ENCODE results near the gene CTNNA2.

The CTNNA2 gene

DNA sequence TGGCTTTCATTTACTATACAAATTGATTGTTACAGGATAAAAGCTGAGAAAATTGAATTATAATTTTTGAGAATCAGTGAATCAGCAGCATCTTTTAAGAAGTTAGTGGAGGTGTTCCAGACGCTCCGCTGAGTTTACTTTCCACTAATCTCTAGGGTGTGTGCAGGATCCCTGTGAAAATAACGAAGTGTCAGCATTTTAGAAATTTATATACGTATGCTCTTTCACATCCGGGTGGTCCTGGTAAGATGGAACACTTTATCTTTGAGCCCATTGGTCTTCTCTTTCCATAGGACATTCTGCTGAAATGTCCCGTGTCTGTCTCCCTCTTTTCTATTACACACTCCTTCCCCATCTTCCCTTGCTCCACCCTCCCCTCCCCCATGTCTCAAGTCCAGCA is 1060.3 kb downstream of the CTNNA2 start:
- no peak for DNase-seq (ENCODE audit: low read depth)

DNA sequence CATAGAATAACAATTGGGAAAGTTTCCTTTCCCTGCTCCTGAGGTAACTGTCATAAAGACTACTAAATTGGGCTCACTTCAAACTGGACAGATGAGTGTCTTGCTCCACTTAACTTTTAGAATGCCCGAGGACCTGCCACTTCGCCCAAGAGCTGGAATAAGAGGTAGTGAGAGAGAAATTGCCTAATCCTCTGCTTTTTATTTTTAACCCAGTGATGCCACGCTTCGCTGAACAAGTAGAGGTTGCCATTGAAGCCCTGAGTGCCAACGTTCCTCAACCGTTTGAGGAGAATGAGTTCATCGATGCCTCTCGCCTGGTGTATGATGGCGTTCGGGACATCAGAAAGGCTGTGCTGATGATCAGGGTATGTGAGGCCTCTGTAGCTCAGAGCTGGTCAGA is 1061.1 kb downstream of the CTNNA2 start:
- no peak for DNase-seq (ENCODE audit: low read depth)

- no peak for DNase-seq (ENCODE audit: low read depth)
Measured at GRCh38 chr2:80579756-80580155, 1066.9 kb downstream of the CTNNA2 start.

- DNase-seq (ENCODE audit: low read depth) = no peak
Measured at GRCh38 chr2:80591233-80591632, 1078.4 kb downstream of the CTNNA2 start.

DNA sequence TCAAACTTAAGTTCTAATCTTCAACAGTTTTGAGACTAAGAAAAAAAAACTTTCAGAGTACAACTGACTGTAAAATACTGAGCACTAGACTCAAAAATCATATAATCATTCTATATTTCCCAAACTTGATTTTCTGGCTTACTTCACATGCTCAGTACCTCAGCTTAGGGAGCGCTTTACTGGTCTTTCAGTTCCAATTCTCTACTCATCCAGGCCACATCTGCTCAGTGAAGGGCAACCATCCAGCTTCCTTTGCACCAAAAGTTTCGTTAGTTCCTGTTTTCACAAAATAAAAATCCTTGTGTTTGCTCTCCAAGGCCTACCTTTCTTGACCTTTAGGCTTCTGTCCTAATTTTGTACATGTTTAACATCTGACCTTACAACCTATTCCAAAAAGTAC is 1079.3 kb downstream of the CTNNA2 start:
- no peak for DNase-seq (ENCODE audit: low read depth)

GRCh38 chr2:80610108-80610507 is 1097.3 kb downstream of the CTNNA2 start:
- no peak for DNase-seq (ENCODE audit: low read depth)

- no peak for DNase-seq (ENCODE audit: low read depth)
Measured at GRCh38 chr2:80621656-80622055, 1108.8 kb downstream of the CTNNA2 start.

DNA sequence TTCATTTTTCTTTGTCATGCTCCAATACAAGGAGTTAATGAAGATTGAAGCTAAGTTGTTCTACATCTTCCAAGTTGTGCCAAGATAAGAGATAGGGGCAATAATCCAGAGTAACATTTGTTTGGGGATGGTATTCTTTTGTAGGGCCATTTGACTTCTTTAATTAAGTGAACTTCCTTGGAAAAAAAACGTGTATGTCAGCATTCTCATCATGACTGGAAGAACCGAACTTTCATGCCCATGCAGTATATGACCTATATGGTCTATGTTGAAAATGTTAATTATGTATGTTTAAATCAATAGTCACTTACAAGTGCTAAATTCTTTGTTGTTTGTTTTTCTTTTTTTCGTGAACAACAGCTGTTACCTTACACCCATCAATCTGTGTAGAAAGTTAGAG is 1111.2 kb downstream of the CTNNA2 start:
- DNase-seq (ENCODE audit: low read depth) = no peak

DNA sequence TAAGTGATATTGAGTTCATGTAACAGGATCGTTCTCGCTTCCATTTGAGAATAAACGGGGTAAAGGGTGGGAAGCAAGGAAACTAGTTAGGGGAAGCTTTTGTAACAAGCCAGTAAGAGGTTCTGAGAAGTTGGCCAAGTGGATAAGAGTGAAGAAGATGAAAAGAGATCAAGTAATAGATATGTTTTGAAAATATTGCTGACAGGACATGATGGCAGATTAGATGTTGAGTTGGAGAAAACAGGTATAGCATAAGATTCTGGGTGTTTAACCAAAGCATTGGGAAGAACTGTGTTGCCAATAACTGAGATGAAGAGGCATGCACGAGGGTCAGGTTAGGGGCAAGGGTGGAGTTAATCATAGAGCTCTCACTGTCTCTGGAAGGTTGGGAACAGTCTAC is 1121.7 kb downstream of the CTNNA2 start:
- DNase-seq (ENCODE audit: low read depth) = no peak

DNA sequence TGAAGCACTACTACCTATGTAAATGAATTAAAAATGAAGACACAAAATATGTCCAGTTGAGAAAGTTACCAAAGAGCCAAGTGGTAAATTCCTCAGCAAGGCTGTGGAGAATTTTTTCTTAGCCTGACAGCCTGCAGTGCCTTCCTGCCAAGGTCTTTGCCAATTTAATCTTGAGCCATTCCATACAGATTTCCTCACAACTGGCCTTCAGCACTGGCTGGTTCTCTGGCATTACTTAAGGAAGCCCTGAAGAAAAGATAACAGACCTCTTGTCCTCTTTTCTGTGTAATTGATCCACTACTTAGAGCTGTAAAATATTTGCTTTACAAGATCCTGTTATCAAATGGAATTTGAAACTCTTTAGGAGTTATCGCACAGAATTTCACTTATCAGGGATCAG is 1125.9 kb downstream of the CTNNA2 start:
- DNase-seq (ENCODE audit: low read depth) = no peak

DNA sequence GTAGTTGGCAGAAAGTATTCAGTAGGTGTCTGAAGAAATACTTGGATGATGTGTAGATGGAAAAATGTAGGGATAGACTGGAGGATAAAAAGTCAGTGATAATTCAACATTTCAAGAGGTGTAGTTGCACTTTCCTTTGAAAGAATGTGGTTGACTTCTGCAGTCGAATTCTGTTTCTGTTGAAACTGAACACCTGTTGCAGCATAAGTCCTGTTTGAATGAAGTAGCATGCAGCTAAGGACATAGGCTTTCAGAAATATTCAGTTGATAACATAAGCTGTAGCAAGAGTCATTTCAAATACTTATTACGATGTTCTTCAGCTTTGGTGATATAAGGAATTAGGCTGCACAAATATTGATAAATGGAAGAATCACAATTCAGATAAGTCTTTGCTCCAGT is 1129.6 kb downstream of the CTNNA2 start:
- no peak for DNase-seq (ENCODE audit: low read depth)

GRCh38 chr2:80643598-80643997 is 1130.7 kb downstream of the CTNNA2 start:
- DNase-seq (ENCODE audit: low read depth) = no peak

DNA sequence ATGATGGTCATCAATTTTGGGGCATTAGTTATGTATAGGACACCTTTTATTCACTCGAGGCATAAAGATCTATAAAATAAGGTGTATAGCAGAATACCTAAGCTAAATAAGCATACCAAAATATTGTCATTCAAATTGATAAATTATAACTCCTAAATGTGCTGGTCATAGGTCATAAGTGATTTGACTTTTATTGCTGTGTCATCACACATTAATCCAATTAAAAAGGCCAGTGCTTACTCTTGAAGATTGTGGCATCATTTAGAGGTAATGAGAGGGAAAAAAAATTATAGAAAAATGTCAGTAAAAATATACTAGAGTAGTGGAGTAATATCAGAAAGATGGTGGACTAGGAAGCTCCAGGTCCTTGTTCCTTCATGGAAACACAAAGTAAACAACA is 1138.6 kb downstream of the CTNNA2 start:
- no peak for DNase-seq (ENCODE audit: low read depth)

DNA sequence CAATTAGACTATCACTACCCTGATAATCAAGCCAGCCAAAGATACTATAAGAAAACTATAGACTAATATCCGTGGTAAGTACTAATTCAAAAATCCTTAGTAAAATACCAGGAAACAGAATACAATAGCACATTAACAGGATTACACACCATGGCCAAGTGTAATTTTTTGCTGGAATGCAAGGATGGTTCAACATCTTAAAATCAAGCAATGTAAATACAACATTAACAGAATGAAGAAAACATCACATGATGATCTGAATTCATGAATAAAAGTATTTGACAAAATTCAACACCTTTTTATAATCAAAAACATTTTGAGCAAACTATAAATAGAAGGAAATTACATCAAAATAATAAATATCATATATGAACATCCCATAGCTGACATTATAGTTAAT is 1142.4 kb downstream of the CTNNA2 start:
- no peak for DNase-seq (ENCODE audit: low read depth)

DNA sequence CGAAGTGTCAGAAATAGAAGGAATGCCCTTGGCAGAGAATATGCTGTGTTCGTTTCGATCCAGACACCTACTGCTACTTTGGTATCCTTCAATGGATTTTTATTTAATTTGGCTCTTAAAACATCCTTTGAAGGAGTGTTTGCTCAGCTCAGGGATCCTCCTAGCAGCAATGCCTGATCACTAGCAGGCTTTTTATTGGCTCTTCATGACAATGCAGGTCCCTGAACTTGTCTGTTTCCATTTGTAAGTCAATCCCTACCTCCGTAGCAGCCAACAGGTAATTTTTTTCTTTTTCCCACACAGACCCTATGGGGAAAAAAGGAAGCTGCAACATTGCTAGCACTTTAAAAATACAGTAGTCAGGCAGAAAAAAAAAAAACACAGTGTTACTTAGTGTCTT is 1157.9 kb downstream of the CTNNA2 start:
- DNase-seq (ENCODE audit: low read depth) = no peak

DNA sequence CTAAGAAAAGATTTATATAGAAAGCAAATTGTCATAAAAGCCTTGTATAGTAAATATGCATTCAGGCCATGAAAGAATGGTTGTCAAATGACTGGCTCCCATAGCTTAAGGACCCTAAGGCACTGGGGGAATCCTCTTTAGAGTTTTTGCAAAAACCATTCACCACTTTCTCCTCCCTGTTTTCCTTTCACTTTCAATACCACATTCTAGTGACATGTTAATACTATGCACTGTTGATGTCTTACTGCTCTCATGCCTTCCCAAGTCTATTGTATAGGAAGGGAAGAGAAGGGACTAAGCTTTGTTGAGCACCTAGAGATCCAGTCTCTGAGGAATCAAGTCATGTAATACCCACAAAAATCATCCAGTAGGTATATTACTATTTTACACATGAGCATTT is 1174.7 kb downstream of the CTNNA2 start:
- DNase-seq (ENCODE audit: low read depth) = no peak

- DNase-seq (ENCODE audit: low read depth) = no peak
Measured at GRCh38 chr2:80689106-80689505, 1176.3 kb downstream of the CTNNA2 start.

All from CMK (cell line).